GM21528 (cell line): ENCODE data around the gene GPATCH11.

Experiments
- ATAC-seq: cut with Tn5 transposase; IDR thresholded peaks from one replicate; pipeline ENCODE4 v1.9.1; 2021; ENCODE audit warnings: mild to moderate bottlenecking, moderate library complexity; ENCODE audit not compliant: unreplicated experiment, low FRiP score

GPATCH11 gene

GRCh38 chr2:37083873-37084794 is at the start of gene GPATCH11, which contains the start of gene HEATR5B:
GPATCH11 (plus strand) TSS chr2:37084518; CDS start chr2:37088382, 3,864 bp downstream.
HEATR5B (minus strand) TSS chr2:37084372; CDS start chr2:37083414, 958 bp downstream.
- ATAC-seq = peak; percentile 84

DNA sequence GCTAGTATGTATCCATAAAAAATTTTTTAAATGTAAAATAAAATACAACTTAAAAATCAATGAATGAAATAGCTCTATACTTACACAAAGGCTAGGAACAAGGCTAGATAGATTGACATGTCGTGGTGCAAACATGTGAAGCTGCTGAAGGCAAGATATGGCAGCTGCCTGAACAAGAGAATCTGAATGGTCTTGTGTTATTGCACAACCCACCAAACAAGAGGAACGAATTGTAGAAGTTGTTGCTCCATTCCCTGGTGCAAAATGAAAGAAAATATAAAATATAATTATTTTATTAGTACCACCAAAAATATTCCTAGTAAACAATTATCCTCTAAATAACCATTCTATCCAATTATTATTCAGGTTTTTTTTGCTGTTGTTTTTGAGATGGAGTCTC is 46.5 kb upstream of the GPATCH11 start:
- no peak for ATAC-seq

GRCh38 chr2:37039580-37039979 is 44.7 kb upstream of the GPATCH11 start:
- no peak for ATAC-seq

DNA sequence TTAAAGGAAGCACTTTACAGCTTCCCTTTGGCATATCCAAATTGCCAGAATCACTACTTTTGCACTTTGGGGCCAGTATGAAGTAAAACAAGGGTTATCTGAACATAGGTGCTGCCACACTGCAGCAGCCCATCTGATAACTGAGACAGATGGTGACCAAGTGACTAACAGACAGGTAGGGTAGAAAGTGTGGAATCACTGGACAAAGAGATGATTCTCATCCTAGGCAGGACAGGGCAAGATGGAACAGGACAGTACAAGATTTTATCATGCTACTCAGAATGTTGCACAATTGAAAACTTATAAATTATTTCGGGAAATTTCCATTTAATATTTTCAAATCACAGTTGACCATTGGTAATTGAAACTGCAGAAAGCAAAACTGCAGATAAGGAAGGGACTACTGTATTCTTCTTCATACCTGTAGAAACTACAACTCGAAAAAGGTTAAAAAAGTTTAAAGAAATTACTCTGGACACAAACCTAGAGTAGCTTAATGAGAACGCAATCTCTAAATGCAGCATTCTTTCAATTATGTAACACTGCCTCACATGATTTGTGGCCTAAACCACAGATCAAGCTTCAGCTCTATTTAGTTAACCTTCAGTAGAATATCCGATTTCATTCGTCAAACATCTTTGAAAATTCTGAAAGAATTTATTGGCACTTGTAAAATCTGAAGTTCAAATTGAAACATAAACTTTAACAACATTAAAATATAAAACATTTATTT is 31.6 kb upstream of the GPATCH11 start:
- ATAC-seq = no peak

GRCh38 chr2:37059841-37060240 is 24.5 kb upstream of the GPATCH11 start:
- no peak for ATAC-seq

GRCh38 chr2:37060446-37060845 is 23.9 kb upstream of the GPATCH11 start:
- ATAC-seq = no peak

DNA sequence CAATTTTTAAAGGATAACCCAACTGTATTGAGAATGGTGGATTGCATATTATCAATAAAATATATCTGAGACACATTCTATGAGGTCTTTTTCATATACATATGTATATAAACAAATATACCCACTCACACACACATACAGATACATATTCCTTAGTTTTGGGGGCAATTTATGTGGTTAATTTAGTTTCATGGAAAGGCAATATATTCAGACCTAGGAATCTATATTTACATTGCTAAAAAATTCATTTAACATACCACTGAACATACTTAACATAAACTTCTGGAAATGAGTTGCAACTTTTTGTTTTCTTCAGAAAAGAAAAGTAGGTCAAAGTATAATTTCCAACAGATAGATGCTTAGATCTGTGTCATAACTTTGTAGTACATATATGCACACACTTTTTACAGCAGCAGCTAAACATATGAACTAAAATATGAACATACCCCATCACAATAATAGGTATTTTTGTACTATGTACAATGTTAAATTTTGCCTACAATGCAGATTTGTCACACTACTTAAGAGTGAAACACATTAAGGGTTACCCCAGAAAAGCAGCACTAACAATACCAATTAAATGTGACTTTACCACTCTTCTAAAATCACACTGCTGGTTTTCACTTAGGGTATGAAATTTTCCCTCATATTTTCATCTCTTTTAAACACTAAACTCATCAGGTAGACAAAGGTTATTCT is 23.2 kb upstream of the GPATCH11 start:
- ATAC-seq = no peak

- ATAC-seq = no peak
Observed at GRCh38 chr2:37061776-37062175, 22.5 kb upstream of the GPATCH11 start.

GRCh38 chr2:37068686-37069085 is 15.6 kb upstream of the GPATCH11 start:
- ATAC-seq = no peak

GRCh38 chr2:37070931-37071330 is 13.4 kb upstream of the GPATCH11 start:
- ATAC-seq = no peak

- no peak for ATAC-seq
Observed at GRCh38 chr2:37080266-37080665, 4.1 kb upstream of the GPATCH11 start.

GRCh38 chr2:37080689-37081088 is 3.6 kb upstream of the GPATCH11 start:
- no peak for ATAC-seq

DNA sequence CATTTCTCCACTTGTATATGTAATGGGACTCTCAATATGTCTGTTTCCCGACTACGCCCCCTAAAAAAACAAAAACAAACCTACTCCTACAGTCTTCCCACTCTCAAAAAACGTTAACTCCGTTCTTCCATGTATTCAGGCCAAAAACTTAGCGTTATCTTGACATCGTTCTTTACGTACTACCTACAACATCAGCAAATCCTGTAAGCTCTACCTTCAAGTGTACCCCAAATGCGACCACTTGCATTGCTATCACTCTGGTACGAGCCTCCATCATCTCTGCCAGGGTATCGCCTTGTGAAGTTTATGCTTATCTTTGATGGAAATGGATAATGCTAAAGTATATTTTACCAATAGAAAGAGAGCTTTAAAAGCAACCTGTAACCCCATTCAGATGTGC is 479 bp downstream of the GPATCH11 start:
- ATAC-seq = no peak

- ATAC-seq = no peak
Observed at GRCh38 chr2:37085731-37086147, 1.4 kb downstream of the GPATCH11 start.

DNA sequence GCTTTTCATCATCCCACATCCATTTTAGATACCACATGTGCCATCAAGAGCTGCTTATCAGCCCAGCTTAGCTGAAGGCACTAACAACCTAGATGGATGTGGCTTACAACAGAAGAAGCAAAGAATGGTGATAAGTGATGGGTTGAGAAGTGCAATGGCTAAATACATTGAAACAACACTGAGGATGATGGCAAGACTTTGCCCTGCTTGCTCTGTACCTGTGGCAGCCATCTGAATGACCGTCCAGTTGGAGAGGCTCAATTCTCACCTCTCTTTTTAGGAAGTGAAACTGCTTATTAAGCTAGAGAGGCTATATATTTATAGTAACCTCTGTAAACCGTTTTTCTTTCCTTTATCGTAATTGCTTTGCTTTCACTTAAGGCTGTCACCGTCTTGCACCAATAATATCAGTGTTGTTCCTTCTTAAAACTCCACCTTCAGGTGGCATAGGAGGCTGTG is 5.7 kb downstream of the GPATCH11 start:
- ATAC-seq = peak; percentile 83

- ATAC-seq = peak; percentile 45
Observed at GRCh38 chr2:37091873-37092272, 7.6 kb downstream of the GPATCH11 start.

- ATAC-seq = no peak
Observed at GRCh38 chr2:37096568-37096967, 12.2 kb downstream of the GPATCH11 start.

DNA sequence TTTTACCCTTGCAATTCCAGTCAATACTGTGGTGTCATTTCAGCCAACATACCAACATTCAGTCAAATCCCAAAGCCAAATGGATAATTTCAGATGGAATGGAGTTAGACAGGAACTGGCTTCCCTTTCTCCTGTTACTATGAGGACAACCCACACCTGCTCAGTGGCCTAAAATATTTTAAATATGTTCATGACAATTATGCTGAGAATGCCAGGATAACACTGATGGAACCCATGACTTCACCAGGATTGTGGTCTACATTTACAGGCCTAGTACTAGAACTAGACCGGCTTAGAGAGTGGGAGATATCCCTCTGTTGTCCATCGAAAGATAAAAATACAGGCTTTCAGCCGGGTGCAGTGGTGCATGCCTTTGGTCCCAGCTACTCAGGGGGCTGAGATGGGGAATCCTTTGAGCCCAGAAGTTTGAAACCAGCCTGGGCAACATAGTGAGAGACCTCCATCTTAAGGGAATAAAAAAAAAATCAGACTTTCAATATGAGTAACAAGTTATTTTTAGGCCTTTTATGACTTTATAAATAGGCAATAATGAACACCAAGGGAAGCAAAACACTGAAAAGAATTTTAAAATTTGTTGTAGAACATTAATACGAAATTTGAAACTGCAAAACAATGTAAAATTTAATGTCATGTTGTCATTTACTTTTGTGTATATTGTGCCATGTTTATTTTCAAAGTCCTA is 14.2 kb downstream of the GPATCH11 start:
- ATAC-seq = no peak

DNA sequence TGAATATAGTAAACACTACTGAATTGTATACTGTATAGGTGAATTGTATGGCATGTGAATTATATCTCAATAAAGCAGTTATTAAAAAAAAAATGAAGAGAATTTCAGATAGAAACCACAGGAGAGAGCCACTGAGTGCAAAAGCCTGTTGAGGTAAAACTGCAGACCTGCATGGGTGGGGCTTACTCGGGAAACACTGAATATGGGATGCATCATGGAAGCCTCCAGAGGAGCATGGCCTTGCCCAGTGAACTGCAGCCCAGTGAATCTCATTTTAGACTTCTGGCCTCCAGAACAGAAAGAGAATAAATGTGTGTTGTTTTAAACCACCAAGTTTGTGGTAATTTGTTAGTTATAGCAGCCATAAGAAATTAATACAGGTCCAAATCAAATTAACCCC is 15.7 kb downstream of the GPATCH11 start:
- no peak for ATAC-seq

DNA sequence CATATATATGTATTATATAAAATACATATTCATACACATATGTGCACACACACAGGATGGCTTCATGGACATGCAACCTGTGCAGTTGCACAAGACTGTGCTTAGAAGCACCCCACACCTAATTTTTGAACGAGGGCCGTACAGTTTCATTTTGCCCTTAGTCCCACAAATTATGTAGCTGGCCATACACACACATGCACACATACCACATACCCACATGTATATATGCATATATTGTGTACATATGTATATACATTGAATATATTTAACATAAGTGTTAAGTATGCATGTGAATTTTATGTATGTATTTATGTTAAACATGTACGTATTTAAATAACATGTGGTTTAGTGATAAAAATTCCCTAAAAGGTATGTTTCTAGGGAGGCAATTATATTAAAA is 18.3 kb downstream of the GPATCH11 start:
- ATAC-seq = no peak
